Measurements from ENCODE around the gene TMEM269. TPM values are rescaled to one million over a fixed set of nuclear protein-coding genes. Genes with fewer than 3 reads are reported as not detected.

Gene TMEM269
- polyA plus RNA-seq, 1 donor = 0.10 TPM

DNA sequence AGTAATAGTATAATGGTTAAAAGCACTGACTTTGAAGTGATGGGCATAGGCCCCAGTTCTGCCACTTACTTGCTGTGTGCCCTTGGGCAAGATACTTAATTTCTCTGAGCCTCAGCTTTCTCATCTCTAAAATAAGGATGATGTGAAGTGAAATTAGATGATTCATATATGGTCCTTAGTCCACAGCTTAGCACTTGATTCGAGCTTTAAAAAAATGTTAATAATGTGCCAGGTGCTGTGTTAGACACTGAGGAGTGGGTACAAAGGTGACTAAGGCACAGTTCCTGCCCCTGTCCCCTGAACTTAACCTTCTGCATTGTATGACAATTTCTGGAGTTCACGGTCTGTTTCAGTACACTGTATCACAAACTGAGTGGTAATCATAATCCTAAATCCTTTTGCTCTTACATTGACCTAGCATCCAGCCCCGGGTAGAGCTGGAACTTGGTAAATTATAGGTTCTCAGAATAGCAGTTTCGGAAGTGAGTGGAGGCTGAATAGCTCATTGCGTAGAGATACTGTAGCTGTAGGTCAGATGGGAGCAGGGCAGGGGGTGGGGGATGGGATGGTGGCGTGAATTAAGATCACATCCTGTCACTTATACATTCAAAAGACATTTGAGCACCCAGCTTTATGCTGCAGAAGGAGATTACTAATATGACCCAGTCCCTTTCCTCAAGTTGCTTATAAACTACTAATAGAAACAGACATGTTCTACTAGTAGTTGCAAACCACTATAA, 63.1 kb downstream of the TMEM269 start:
- Histone ChIP-seq H3K36me3 (ENCODE audit: control insufficient read depth, insufficient read depth, low read length) (peaks cover 21% of the 10 kb centered on the region), H3K4me3 (ENCODE audit: low read length) (no peak overlapping the region), H3K9me3 (ENCODE audit: control insufficient read depth, low read depth, low read length) (peaks cover 2% of the 10 kb centered on the region), H3K4me1 (ENCODE audit: control insufficient read depth, insufficient read depth, low read length) (peaks cover 4% of the 10 kb centered on the region), H3K27me3 (ENCODE audit: control insufficient read depth, insufficient read depth, low read length) (no peaks in the 10 kb centered on the region), H3K27ac (ENCODE audit: low read length) (no peak overlapping the region)
- DNase-seq = no peak
- 100% methylated on average over 1 of the region's 6 CpGs for WGBS (ENCODE audit: insufficient coverage, low lambda C conversion rate)

DNA sequence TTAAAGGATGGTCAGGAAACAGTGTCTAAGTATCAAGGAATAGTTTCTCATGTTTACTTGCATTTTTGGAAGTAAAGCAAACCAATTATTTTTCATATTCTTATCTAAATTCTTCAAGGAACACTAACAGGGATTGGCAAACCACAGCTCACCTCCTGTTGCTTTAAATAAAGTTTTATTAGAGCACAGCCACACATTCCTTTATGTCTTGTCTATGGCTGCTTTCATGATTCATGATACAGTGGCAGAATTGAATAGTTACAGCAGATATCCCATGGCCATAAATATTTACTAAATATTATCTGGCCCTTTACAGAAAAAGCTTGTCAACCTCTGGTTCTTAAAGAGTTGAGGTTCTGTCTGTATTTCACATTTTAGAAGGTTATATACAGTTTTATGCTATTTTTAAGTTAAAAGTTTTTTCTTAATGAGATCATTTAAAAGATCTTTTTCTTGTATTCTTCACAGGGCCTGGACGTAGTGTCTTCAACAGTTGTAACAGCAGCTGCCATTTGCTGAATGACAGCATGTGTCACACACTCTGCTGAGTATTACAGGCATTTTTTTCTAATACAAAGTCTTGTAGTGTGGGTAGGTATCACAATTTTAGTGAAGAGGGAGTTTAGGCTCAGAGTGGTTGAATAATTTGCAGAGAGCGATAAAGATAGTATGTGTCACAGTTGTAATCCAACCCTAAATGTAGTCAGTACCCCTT, 64.2 kb downstream of the TMEM269 start:
- no peak overlapping the region for H3K27ac ChIP-seq (ENCODE audit: low read length)
- peaks cover 4% of the 10 kb centered on the region for H3K4me1 ChIP-seq (ENCODE audit: control insufficient read depth, insufficient read depth, low read length)
- peaks cover 2% of the 10 kb centered on the region for H3K9me3 ChIP-seq (ENCODE audit: control insufficient read depth, low read depth, low read length)
- H3K27me3 ChIP-seq (ENCODE audit: control insufficient read depth, insufficient read depth, low read length) = no peaks in the 10 kb centered on the region
- DNase-seq = no peak
- WGBS (ENCODE audit: insufficient coverage, low lambda C conversion rate) = no CpG with 5 or more reads among the region's 2 CpGs
- H3K36me3 ChIP-seq (ENCODE audit: control insufficient read depth, insufficient read depth, low read length) = peaks cover 20% of the 10 kb centered on the region
- no peak overlapping the region for H3K4me3 ChIP-seq (ENCODE audit: low read length)

DNA sequence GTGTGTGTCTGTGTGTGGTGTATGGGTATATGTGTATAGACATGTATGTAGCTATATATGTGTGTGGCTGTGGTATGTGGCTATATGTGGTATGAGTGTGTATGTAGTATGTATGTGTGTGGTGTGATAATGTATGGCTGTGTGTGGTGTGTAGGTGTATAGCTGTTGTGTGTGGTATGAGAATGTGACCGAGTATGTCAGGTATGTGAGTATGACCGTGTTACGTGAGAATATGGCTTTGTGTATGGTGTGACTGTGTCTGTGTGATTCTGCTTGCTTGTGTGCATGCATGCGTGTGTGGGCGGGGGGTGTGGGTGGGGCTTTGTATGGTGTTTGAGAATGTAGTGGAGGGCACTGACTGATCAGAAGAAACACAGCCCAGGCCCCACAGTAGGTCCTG, 65.2 kb downstream of the TMEM269 start:
- DNase-seq = no peak
- H3K27me3 ChIP-seq (ENCODE audit: control insufficient read depth, insufficient read depth, low read length) = no peaks in the 10 kb centered on the region
- no CpG with 5 or more reads among the region's 5 CpGs for whole genome bisulfite sequencing (ENCODE audit: insufficient coverage, low lambda C conversion rate)
- H3K4me3 ChIP-seq (ENCODE audit: low read length) = no peak overlapping the region
- H3K9me3 ChIP-seq (ENCODE audit: control insufficient read depth, low read depth, low read length) = peaks cover 2% of the 10 kb centered on the region
- peaks cover 20% of the 10 kb centered on the region for H3K36me3 ChIP-seq (ENCODE audit: control insufficient read depth, insufficient read depth, low read length)
- no peak overlapping the region for H3K27ac ChIP-seq (ENCODE audit: low read length)
- peaks cover 4% of the 10 kb centered on the region for H3K4me1 ChIP-seq (ENCODE audit: control insufficient read depth, insufficient read depth, low read length)

Other genes with a start within 250 kb of the TMEM269 start
- gene PPIH, start 126.6 kb upstream of the TMEM269 start, polyA plus RNA-seq = 54.5 TPM
- 563 TPM for gene YBX1, start 102.6 kb upstream of the TMEM269 start, polyA plus RNA-seq
- gene CLDN19, start 44.8 kb upstream of the TMEM269 start, polyA plus RNA-seq = 1.5 TPM
- gene P3H1, start 18.0 kb upstream of the TMEM269 start, polyA plus RNA-seq = 23.2 TPM
- gene C1orf50, start 17.7 kb upstream of the TMEM269 start, polyA plus RNA-seq = 8.4 TPM
- gene ERMAP, start 32.1 kb downstream of the TMEM269 start, polyA plus RNA-seq = 21.8 TPM
- 39.1 TPM for gene SVBP, start 32.4 kb downstream of the TMEM269 start, polyA plus RNA-seq
- 11.8 TPM for gene ZNF691, start 61.6 kb downstream of the TMEM269 start, polyA plus RNA-seq
- 58.7 TPM for gene SLC2A1, start 173.9 kb downstream of the TMEM269 start, polyA plus RNA-seq

All from large intestine (tissue), 3 donors.